HG02610 (cell line): ENCODE measurements around the gene IMPACT.

ENCODE experiments used
- ATAC-seq: cut with Tn5 transposase; IDR thresholded peaks from one replicate; pipeline ENCODE4 v1.9.1; 2021; ENCODE audit warnings: mild to moderate bottlenecking, moderate library complexity; ENCODE audit not compliant: unreplicated experiment

Gene IMPACT, protein sequence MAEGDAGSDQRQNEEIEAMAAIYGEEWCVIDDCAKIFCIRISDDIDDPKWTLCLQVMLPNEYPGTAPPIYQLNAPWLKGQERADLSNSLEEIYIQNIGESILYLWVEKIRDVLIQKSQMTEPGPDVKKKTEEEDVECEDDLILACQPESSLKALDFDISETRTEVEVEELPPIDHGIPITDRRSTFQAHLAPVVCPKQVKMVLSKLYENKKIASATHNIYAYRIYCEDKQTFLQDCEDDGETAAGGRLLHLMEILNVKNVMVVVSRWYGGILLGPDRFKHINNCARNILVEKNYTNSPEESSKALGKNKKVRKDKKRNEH

DNA sequence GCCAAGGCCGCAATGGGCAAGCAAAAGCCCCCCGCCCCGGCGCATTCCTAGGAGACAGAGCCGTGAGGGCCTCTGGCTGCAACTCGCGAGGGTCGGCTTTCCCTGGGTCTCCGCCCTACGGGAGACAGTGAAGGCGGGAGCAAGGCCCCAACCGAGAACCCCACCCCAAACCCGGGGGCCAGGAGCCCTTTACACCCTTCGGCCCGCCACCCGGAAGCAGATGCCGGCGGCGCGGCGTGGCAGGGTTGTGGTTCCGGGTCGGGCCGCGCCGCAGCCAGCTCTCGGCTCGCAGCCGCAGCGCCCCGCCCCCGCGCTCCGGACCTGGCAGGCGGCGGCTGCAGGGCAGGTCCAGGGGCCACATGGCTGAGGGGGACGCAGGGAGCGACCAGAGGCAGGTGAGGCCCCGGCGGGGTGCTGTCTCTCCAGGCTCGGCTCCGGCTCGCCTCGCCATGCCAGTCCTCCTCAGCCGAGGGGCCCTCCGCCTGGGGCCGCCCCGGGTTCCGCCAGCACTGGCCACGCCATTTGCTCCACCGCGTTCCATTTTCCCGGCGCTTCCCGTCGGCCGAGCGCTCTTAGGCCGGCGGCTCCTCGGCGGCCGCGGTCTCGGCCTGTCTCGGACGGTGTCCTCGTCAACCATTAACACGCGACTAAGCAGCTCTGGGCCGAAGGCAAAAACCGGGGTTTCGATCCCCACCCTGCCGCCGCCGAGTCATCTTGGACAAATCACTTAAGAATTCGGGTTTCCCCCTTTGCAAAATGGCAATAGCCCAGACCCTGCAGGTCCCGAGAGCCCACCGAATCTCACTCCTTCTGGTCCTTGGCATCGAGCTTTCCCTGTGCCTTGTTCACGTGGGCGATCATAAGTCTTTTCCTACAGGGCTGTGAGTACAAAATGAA, at the start of gene IMPACT:
Gene IMPACT (plus strand): TSS at position 273 of the 897 bp plus-strand sequence. CDS start 87 bp downstream, at position 360.
- peak; percentile 91 for ATAC-seq

DNA sequence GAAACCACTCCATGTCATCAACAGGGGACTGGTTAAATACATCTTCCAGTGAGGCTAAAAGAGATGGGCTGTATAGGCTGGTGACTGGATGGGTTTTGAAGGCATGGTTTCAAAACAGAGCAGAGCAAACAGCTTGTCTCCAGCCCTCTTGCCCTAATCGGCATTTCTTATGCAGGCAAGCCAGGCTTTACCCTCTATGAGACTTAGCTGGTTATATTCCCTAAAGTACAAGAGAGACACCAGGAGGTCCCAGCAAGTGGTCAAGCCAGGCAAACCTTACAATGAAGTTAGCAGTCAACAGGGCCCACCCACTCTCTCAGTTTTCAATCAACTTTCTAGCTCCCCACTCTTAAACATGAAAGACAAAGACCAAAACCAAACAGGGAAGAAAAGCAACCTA, 47.9 kb upstream of the IMPACT start:
- ATAC-seq: no peak

DNA sequence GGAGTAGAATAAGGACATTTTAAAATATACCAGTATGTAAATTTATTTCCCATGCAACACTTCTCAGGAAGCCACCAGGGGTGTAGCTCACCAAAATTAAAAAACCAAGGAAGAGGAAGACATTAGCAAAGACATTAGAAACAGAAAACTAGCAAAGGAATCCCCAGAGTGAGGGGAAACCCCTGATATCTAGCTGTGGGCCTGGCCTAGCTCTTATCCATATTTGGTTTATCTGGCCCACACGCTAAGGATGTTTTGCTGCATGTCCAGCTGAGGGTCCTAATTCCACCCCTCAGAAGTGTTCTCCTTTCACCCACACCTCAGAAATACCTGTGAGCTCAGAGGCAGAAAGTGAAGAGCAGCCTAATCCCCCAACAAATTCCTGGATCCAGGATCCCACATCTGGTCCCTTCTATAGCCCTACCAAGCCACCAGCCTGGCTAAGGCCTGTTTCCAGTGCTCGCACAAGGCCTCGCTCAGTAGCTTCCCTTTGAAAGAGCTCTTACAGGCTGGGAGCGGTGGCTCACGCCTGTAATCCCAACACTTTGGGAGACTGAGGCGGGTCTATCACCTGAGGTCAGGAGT, 46.2 kb upstream of the IMPACT start:
- ATAC-seq: no peak

DNA sequence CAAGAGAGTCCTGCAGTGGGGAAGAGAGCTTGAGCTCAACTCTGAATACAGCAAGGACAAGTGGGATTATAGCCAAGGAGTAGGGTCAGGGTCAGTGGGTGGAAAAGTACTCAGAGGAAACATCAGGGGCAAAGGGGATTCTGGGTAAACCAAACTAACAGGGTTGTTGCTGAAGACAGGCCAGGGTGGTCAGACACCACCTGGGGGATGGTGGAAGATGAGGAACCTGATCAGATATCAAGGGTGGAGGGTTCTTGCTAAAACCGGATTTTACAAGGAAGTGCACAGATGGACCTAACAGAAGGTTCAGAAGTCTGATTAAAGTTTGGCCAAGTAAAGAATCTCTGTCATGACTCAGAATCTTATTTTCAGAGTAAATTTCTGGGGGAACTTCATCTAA, 45.3 kb upstream of the IMPACT start:
- ATAC-seq: no peak

DNA sequence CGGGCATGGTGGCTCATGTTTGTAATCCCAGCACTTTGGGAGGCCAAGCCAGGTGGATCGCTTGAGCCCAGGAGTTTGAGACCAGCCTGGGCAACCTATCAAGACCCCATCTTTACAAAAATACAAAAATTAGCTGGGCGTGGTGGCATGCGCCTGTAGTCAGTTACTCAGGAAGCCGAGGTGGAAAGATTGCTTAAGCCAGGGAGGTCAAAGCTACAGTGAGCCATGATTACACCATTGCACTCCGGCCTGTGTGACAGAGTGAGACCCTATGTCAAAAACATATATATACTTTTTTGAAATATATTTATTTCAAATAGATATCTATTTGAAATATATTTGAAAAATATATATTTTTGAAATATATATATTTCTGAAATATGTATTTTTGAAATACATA, 39.8 kb upstream of the IMPACT start:
- ATAC-seq: no peak

DNA sequence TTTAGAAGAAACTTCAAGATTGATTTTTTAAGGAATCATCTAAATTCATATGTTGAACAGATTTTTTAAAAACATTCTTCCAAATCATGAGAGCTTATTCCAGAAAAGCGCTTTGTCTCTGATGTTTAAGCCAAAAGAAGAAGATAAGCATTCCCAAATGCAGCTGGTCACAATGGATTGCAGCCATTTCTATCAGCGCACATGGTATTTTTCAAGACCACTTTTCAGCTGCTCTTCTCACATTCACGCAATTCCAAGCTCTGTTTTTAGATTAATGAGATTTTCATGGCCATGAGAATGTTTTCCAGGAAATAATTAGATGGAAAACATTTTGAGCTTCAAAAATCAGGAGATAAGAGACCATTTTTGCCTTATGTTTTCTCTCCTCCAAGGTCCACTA, 37.5 kb upstream of the IMPACT start:
- ATAC-seq: no peak

DNA sequence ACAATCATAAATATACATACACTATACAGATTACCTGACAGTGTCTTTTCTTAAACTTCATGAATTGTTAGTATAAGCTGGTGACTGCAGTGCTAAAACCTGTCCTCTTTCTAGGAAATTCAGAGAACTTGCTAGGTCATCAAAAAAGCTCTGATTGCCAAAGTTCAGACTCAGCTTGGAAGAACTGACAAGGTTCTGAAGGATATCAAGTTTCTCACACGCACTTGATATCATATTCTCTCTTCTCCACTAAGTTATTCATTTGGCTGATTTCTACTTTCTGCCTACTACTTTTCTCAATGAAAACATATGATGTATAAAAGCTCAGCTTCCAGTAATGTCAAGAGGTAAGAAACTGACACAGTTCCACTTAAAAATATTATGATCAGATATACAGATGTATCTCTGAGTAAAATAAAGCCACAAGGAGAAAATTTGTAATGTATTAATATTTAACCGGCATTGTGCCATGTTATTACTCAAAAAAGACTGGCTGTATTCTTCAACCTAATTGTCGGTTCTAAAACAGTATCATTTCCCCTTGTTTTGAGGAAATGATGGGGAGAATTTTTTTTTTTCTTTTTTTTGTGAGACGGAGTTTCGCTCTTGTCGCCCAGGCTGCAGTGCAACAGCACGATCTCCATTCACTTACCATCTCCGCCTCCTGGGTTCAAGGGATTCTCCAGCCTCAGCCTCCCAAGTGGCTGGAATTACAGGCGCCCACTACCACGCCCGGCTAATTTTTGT, 31.2 kb upstream of the IMPACT start:
- no peak for ATAC-seq

DNA sequence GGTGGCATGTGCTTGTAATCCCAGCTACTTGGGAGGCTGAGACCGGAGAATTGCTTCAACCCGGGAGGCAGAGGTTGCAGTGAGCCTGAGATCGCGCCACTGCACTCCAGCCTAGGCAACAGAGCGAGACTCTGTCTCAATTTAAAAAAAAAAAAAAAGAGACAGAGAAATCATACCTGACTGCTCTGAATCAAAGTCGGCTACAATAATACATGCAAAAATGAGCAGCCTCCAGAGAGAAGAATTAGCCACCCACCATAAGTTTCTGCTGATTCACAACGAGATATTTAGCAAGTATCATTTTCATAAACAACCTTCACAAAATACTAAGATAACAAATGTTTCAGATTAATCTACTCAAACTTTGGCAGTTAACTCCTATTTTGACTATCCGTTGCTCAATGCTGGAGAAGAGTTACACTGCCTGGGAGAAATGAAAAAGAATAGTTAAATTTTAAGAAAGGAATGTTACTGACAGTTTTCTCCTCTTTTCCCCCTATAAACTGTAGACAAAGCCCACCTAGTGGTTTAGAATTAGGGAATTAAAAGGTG, 30.3 kb upstream of the IMPACT start:
- no peak for ATAC-seq

DNA sequence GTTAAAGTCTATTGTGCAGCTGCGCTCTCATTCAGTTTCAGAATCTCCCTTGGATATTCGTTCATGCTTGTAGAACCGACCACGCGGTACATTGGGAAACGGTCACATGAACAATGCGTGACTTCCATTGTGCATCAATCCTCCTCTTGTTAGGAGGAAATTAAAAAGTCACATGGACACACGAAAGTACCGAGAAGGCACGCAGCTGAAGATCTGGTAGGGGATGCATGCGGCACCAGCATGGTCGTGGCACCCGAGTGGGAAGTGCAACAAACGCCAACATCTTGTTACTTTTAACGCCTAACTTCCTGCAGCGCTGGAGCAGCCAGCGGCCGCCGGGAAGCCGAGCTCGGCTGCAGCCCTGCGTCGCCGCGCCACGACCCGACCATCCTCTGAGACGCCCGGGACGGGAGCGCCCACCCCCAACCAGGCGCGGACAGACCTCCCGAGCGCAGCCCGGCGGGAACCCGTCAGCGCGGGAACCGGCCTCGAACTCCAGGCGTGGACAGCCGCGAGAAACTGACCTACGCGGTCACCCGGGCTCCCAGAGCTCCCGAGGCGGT, 29.3 kb upstream of the IMPACT start:
- ATAC-seq: no peak

DNA sequence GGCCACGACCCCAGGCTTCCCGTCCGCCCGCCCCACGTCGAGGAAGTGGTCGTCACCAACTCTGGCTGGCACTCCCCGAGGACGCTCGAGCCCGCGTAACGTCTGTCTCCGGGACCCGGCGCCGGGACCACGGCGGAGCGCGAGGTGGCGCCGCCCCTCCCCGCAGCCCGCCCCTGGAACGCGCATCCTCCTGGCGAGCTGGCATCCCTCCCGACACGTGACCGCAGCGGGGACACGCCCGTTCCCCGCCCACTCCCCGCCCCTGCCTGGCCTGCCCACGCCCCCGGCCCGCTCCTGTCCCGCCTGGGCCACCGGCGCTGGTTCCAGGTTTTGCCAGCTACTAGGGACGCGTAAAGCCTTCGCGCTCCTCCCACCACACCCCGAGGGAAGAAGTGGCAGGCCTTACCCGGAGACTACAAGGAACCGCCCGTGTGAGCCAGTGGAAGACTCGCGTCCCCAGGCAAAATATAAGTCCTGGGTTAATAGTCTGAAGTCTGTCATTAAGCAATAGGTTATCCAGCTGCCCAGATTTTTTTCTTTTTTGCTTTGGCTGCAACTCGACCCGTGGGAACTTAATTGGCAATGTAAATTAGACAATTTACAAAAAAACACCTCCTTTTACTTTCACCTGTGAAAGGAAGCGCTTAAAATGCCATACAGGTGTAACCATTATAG, 28.6 kb upstream of the IMPACT start, which contains the start of gene OSBPL1A:
Gene OSBPL1A (minus strand): TSS at position 131 of the 675 bp plus-strand sequence. CDS start 20,291 bp downstream, outside the sequence.
- no peak for ATAC-seq

DNA sequence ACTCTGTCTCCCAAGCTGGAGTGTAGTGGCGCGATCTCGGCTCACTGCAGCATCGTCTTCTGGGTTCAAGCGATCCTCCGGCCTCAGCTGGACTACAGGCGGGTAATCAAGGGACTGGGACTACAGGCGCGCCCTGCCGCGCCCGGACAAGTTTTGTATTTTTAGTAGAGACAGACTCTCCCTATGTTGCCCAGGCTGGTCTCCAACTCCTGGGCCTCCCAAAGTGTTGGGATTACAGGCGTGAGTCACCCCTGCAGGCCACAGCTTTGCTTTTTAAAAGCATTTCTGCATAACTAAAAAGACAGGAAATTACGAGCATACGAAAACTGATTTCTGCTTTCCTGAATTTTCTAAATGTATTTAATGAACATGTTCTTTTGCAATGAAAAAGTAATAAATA, 27.9 kb upstream of the IMPACT start:
- ATAC-seq: no peak

DNA sequence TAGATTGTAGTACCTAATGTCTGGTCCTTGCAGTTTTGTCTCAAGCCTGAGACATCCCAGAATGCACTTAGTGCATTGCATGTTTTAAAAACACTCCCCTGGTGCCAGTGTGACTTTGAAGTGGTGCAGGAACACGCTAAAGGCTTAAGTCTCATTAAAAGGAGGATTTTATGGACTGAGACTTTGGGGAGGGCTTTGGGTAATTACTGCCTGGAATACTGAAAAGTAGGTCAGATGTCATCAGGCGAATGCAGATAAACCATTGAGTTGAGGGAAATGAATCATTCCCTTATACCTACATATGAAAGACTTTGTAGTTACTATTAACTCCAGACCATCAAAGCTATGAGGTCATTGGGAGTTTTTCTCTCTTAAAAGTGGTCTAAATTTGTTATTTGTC, 25.9 kb upstream of the IMPACT start:
- no peak for ATAC-seq

DNA sequence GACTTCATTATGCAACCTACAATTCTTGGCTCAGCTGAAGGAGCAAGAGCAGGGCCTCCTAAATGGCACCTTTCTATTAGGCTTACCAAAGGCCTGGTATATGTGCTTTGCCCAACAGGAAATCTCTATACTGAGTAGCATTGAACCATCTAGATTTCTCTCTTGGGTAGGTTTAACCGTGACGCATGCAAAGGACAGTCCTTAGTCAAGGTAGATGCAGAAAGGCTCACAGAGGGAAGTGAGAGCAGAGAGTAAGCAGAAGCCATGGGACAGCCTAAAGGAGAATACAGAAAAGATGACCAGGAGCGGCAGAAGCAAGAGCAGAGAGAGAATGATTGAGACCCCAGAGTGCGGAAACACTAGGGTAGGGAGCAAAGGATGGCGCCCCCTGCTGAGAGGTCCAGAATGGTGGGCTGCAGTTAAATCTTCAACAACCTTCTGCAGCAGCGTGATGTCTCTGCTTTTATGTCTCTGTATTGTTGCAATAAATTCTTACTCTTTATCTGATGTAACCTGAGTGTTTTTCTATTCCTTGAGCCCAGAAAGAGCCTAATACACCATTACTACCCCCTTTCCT, 24.2 kb upstream of the IMPACT start:
- no peak for ATAC-seq

DNA sequence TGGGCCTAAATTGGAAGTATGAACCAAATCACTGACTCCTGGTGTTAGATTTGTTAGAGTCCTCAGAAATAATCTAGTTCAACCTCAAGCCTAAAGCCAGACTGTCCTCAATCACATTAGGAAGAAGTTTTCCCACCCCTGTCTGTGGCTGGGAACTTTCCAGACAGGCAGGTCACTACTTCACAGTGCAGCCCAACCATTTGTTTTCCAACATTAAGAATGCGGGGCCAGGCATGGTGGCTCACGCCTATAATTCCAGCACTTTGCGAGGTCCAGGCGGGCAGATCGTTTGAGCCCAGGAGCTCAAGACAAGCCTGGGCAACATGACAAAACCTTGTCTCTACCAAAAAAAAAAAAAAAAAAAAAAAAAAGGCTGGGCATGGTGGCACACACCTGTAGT, 23.4 kb upstream of the IMPACT start:
- no peak for ATAC-seq

DNA sequence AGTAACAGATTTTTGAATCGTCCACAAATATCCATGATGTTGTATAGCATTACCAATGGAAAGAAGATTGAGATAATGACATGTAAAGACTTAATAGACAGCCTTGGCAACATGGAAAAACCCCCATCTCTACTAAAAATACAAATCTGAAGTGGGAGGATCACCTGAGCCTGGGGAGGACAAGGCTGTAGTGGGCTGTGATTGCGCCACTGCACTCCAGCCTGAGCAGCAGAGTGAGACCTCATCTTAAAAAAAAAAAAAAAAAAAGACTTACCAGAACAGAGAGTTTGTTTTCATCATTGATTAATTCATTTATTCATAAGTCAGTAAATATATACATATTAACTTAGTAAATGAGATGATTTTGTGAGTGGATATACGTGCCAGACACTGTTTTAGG, 21.9 kb upstream of the IMPACT start:
- ATAC-seq: no peak

DNA sequence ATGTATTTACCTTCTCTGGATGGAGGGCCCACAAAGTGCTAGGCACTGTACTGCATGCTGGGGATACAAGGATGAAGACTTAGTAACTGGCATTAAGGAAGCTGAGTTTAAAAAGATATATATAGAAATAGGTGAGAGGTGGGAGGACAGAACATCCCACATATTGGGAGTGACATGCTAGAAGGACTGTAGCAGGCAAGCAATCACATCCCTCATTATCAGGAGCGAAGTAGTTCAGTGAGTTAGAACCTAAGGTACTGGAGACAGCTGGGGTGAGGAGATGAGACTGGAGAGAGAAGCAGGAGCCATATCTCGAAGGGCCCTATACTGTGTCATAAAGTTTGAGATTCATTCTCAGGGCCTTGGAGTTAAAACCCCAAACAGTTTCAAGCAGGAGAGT, 18.0 kb upstream of the IMPACT start:
- ATAC-seq: no peak

DNA sequence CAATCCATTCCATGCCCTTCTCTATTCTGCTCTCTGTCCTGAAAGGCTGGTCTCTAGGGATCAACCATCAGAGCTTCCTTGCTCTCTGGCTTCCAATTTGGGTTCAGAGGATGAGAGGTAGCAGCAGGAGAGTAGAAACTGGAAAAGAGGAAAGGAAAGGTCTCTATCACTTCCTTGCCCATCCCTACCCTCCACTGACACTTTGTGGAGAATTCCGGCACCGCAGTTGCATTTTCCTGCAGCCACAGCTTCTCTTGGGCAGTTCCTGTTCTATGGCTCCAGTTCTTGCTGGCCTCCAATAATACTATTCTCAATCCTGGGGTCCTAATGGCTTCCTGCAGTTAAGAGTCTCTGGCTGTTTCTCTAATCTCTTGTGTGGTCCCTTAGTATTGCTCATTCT, 13.3 kb upstream of the IMPACT start:
- no peak for ATAC-seq

DNA sequence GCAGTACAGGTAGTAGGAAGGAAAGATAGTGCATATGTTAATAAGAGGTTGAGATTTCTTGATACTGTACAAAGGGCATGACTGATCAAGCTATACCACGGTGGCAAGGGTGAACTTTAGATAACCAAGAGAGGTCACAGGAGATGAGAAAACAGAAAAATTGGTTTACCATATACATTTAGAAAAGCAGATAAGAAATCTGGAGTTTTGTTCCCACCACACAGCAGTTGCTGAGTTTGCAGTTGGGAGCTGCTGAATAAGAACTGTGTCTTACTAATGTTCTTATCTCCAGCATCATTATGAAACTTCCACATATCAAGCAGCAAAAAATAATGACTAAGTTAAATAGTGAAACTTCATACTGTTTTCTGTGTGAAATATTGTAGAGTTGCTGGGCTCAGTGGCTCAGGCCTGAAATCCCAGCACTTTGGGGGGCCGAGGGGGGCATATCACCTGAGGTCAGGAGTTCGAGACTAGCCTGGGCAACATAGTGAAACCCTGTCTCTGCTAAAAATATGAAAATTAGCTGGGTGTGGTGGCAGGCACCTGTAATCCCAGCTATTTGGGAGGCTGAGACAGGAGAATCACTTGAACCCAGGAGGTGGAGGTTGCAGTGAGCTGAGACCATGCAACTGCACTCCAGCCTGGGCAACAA, 12.0 kb upstream of the IMPACT start:
- peak; percentile 61 for ATAC-seq

DNA sequence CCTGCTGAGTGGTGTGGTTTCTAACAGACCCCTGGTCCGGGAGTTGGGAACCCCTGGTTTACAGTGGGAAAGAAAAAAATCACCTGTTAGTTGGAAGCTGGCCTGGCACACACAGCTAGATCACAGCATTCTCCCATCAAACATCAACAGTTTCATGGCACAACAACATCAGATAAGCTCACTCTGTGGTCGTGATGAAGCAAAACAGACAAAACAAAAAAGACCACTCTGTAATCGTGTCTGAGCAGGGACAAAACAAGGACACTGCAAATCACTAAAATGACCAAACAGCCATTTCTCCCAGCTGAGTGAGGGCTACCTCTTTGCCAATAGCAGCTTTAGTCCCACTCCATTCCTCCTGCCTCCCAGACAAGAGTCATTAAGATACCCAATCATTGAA, 9.0 kb upstream of the IMPACT start:
- no peak for ATAC-seq
